NCI-H2029 (cell line): ENCODE results near the gene TMEM63A.
"Not testable (repeated sequence)": the region's sequence is repeated elsewhere in the genome, so short reads cannot be mapped to it uniquely, and the experiment has no call there.

ENCODE experiments used
- DNase-seq: peaks from one replicate; lab custom pipeline; 2025; lab: John Stamatoyannopoulos, UW

The TMEM63A gene

DNA sequence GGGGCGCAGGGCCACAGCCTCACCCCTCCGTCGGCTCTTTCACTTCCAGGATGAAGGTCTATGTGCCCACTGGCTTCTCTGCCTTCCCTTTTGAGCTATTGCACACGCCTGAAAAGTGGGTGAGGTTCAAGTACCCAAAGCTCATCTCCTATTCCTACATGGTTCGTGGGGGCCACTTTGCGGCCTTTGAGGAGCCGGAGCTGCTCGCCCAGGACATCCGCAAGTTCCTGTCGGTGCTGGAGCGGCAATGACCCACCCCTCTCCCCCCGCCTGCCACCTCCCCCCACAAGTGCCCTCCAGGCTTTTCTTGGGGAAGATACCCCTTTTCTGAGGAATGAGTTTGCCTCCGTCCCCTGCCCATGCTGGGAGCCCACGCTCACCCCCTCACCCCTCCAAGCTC is 37.1 kb downstream of the TMEM63A start:
- DNase-seq = no peak

DNA sequence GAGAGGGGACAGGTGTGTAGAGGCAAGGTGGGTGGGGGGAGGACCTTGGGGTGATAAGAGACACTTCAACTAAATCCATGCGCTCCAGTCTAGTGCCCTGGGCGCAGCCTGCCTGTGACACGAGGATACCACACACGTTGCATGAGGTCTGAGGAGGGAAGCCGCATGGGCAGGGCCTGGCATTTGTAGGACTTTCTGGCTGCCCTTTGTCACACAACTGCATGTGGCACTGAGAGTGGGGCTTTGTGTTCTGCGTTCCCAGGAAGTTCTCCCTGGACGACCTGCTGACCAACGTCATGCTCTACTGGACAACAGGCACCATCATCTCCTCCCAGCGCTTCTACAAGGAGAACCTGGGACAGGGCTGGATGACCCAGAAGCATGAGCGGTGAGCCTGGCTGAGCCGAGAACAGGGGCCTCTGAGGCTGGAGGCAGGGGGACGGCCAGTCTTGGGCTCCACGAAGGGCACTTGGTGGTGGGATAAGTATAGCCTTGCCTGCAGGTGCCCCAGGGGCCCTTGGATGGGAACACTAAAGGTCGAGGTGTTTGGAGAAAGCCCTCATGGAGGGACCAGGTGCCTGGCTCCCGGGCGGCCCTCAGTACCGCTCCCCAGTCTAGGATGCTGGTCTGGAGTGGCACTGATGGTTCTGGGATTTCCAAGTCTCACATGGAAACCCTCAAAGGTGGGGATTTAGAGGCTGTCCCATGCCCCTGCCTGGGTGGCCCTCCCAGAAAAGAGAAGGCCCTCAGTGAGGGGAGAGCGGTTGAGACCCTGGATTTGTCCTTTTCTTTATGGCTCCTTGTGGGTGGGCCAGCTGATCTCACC is 37.7 kb downstream of the TMEM63A start:
- no peak for DNase-seq

DNA sequence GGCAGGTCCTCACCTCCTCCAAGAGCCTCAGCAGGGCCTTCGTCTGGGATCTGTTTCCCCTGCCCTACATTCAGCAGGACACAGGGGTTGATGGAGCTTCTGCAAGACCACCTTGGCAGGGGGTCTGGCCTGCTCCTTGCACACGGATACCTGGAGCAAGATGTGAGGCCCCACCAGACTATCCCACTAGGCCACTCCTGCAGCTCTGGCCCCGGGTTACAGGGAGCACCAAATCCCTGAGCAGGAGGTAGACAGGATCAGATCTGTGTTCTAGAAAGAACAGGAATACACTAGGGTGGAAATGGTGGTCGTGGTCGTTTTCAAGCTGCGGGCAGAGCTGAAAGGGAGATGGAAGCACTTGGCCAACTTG is 38.8 kb downstream of the TMEM63A start:
- DNase-seq = no peak

DNA sequence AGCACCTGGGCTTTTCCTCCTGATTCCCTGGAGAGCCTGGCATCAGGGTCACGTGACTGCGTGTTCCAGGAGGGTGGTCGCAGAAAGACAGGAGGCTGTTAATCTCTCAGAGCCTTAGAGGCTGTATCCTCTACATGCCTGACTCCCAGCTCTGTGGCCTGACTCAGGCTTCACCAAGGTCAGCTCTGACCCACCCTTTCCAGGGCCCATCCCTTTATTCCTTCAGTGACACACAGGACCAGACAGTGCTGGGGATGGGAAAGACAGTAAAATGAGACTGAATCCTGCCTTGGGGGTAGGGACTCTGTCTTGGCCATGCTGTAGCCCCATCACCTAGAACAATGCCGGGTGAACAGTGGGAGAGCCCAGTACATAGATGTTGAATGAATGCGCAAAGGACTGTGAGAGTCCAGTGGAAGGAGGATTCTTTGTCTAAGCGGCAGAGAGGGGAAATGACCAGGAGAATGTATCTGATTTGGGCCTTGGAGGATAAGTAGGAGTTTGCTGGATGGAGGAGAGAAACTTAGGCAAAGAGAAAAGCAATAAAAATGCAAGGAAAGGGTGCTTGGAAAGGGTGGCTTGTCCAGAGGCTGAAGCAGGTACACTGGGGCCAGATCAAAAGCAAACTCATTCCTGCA is 39.3 kb downstream of the TMEM63A start:
- DNase-seq = no peak

DNA sequence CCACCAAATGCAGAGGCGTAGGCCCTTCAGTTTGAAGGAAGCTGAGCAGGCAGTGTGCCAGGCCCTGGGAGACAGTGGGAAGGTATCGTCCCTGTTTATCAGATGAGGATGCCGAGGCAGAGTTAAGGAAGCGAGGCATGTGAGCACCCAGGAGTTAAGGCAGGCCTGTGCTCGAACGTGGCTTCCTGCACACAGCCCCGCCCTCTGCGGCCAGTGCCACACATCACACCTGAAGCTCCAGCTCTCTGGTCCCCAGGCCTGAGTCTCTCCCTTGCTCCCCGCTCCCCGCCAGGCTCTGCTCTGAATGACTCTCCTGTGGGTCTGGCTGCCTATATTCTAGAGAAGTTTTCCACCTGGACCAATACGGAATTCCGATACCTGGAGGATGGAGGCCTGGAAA is 40.1 kb downstream of the TMEM63A start:
- no peak for DNase-seq

DNA sequence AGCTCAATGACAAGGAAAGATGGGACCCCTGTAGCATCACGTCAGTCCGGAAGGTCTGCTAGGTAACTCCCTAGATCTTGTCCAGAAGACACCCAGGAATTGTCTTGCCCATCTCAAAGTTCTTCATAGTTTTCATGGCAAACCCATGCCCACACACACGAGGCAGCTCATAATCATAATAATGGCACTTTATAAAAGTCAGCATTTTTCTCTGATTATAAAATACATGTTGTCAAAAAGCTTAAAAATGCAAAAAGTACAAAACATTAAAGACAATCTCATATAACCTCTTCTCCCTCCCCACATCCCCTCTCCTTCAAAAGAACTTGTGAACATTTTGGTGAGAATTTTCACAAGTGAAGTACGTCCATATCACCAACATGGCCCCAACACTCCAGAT is 41.5 kb downstream of the TMEM63A start:
- DNase-seq = no peak

DNA sequence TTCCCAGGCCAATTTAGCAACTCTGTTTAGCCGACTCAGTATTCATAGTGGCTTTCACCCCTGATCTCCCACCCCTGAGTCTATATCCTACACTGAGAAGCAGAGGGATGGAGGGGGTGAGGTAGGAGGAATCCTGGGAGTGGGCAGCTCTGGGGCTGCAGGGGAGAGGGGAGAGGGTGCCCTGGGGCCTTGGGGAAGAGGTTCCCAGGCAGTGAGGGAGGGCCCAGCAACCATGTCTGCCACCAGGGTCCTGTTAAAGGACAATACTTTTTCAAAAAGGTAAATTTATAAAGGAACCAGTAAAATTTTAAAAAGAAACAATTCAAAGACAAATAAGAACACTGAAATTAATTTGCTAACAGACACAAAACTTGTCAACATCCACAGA is 42.0 kb downstream of the TMEM63A start:
- DNase-seq = no peak

DNA sequence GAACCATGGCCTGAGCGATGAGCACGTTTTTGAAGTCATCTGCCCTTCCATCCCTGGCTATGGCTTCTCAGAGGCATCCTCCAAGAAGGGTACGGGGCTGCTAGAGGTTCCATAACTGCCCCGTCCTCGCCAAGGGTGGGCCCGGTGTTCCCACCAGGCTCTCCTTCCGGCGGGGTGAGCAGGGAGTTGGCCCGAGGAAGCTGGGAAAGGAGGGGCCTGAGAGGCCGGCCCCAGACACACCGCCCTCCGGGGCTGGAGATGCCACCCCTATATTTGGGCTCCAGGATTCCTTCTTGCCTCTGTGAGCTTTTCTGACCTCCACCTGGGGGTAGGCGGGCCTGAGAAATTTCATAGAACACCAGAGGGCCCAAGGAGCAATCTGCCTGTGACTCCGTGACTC is 43.4 kb downstream of the TMEM63A start:
- DNase-seq = no peak

DNA sequence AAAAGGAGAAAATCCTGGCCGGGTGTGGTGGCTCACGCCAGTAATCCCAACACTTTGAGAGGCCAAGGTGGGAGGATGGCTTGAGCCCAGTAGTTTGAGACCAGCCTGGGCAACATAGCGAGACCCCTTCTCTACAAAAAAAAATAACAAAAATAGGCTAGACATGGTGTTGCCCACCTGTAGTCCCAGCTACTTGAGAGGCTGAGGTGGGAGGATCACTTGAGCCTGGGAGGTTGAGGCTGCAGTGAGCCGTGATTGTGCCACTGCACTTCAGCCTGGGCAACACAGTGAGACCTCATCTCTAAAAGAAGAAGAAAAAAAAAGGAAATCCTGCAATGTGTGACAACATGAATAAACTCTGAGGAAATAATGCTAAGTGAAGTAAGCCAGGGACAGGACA is 45.9 kb downstream of the TMEM63A start:
- not testable (repeated sequence) for DNase-seq

DNA sequence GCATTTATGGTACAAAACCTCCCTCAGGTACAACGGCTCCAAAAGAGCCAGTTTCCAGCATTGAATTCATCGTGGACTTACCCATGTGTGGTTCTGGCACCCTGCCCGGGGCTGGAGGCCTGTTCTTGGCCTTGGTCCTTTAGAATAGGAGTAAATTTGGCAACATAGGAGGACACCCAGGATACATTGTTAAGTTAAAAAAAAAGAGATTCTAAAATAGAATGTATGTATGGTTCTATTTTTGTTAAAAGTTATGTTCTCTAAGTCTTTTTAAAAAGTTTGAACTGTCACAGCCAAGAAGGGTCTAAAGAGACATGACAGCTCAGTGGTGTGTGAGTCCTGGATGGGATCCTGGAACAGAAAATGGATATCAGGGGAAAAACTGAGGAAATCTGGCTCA is 46.3 kb downstream of the TMEM63A start:
- DNase-seq = peak; percentile 17

DNA sequence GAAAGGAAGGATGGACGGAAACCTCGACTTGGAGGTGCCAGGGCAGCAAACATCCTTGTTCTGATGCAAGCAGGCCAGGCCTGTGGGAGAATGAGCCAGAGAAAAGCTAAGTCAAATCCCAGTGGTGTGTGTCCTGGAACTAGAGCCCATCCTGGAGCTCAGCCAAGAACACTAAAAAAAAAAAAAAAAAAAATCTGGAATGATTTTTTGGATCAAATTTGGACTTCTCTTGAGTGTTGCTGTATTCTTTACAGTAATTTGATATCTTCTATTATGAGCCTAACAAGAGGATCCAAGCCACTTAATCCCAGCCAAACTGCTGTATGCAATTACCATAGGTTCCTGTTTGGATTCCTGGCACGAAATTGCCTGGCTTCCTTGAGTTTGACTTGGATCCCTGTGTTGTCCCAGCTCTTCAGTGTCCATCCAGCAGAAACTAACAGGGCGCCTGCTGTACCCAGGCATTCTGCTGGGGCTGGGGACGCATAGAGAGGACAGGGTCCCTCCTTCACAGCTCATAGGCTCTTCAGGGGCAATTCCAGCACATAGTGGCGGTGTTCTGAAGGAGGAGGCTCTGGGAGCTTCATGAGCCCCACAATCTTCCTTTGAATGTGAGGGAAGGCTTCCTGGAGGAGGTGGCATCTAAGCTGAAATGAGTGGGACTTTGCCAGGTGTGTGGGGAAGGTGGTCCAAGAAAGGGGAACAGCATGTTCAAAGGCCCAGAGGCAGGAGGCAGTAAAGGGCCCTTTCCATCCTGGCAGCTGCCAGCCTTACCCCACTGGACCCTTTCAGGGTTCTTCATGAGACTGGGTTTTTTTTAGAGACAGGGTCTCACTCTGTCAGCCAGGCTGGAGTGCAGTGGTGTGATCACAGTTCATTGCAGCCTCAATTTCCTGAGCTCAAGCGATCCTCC is 47.5 kb downstream of the TMEM63A start:
- peak; percentile 85 for DNase-seq

DNA sequence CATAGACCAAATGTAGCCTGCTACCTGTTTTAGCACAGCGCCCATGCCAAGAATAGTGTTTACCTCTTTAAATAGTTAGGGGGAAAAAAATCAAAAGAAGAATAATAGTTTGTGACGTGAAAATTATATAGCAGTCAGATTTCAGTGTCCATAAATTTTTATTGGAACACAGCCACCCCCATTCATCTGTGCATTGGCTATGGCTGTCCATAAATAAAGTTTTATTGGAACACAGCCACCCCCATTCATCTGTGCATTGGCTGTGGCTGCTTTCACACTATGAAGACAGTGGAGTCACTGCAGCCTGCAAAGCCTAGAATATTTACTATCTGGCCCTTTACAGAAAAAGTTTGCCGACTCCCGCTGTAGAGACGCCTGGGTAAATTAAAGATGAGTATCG is 51.3 kb downstream of the TMEM63A start:
- no peak for DNase-seq

DNA sequence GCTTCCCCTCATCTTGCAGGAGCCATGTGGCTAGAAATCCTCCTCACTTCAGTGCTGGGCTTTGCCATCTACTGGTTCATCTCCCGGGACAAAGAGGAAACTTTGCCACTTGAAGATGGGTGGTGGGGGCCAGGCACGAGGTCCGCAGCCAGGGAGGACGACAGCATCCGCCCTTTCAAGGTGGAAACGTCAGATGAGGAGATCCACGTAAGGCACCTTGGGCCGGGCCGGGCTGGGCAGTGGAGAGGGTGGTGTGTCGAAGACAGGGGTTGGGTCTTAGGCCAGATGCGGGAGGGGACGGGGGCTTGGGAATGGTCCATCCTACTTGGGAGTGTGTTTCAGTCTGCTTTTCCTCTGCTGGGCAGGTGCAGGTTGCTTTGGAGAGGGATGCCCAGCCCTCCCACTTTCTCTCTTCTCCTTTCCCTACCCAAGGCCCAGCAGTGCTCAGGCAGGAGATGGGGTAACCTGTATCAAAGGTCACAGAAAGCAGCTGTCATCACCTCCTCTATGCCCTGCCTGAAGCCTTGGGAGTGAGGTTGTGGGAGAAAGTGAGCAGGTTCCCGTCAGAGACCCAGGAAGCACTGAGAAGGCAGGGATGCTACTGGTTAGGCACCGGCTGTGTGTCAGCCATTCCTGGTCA is 53.4 kb downstream of the TMEM63A start:
- DNase-seq = no peak

DNA sequence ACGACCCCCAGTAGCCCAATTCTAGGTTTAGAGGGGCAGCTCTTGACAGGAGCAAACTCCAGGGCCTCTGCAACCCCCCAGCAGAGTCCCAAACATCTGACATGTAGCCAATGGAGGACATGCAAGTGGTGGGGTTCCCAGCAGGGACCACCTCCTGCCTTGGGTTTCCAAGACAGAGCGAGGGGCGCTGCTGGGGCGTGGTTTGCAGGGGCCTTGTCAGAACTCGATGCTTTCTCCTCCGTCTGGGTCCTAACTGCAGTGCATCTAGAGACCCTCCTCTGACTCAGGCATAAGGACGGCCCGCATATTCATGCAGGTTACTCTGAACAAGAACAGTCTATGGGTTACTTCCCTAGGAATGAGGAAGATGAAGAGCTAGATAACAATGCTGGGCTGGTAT is 55.1 kb downstream of the TMEM63A start:
- DNase-seq = no peak

DNA sequence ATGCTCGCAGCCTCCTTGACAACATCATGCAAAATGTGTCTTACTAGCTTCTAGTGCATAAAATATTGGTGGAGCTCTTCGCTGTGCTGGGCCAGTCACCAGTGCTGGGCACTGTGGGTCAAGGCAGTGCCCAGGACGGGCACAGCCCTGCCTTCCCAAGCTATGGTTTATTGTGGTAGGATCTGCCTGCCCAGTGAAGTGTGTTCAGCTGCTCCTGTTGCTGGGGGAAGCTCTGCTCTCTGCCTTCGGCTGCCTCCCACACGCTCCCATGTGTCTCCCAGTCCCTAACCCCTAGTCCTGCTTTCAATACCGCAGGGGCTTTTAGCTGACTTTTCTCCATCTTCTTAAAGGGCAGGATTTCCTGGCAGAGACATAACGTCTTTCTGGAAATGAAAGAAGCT is 56.6 kb downstream of the TMEM63A start:
- DNase-seq = no peak

DNA sequence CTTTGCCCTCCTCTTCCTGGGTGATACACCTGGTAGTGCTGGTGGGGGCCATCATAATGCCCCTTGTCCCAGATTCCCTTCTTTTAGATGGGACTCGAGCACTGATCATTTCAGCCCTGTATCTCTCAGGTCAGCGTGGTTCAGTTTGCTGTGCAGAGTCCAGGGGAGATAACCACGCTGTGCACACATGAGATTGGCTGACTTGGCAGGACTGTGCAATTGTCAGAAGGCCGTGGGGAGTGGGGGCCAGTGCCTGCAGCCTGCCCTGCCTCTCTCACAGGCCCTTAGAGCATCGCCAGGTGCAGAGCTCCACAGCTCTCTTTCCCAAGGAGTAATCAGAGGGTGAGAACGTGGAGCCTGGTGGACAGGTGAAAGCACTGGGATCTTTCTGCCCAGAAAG is 57.1 kb downstream of the TMEM63A start:
- DNase-seq = peak; percentile 63

DNA sequence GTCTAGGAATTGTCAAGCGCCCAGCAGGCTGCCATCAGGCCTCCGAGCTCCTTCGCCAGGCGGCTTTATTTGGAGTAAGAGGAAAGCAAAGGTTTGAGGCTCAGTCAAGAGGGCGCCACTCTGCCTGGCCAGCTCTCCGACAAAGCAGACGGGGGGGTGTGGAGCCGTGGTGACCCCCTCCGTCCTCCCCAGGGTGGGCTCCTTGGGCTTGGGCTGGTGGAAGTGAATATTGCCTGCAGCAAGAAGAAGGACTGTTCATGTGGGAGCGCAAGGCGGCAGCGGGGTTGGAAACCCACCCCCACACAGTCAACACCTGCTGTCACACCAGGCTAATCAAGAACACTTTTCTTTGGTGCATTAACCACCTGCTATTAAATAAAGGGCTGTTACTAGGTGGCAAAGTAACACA is 57.6 kb downstream of the TMEM63A start:
- DNase-seq = peak; percentile 61

DNA sequence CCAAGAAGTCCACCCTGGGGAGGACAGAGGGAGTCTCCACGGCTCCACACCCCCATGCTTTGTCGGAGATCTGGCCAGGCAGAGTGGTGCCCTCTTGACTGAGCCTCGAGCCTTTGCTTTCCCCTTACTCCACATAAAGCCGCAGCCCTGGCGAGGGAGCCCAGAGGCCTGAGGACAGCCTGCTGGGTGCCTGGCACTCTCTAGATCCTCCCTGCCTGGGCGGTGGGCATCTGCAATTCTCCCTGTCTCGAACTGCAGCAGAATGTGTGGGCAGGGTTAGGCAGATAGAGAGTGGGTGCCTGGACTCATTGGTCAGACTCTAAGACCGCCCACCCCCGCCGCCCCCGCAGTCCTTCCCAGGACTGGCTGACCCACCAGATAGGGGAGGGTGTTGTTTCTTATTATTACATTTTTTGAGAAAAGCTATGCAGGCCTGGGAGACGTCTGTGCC is 58.3 kb downstream of the TMEM63A start:
- no peak for DNase-seq

DNA sequence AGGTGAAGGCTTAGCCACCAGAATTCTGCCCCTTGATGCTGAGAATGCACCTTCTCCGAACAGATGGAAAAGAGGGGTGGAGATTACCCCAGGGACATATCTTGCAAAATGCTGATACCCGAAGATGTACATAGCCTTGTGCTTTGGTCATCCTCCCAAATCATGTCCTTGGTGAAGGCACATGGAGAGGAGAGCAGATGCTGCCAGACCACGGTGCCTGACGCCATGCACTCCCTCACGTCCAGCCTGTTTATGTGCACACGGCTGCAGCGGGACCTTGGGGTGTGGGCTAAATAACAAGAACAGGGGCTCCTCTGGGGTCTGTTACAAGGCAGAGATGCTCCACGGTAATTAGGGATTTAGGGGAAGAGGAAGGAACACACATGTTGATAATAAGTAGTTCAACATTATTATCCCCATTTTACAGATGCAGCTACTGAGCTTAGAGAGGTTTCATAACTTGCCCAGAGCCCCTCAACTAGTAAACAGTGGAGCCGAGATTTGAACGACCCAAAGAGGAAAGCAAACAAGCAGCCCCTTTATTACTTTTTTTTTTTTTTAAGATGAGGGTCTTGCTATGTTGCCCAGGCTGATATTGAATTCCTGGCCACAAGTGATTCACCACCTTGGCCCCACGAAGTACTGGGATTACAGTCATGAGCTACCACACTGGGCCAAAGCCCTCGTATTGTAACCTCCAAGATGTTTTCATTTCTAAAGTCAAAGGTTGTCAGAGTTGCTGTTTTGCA is 59.4 kb downstream of the TMEM63A start:
- no peak for DNase-seq

DNA sequence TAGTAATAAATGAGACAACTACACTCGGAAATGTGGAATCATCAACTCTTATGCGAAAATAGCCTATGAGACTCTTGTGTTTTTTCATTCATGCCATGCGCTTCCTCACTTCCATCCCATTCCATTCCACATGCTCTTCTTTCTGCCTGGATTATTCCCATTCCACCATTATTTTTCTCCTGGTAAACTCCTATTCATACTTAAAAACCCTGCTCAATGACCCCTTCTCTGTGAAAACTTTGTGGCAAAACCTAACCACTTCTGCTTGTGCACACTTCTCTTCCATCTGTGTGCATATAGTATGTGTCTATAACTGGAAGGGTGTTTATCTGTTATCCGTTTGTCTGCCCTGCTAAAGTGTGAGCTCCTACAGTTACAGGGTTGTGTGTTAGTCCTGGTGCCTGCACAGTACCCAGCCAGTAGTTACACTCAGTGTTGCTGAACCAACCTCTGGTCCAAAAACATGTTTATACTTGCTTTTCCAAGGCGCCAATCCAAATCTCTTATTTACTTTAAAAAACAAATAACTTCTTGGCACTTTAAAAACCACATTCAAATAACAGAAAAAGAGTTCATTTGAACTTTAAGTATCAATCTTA is 61.6 kb downstream of the TMEM63A start:
- no peak for DNase-seq
